Posterior cingulate gyrus (tissue), 11 donors: ENCODE measurements around the gene COL11A1.
"Not testable (repeated sequence)": the region's sequence is repeated elsewhere in the genome, so short reads cannot be mapped to it uniquely, and the experiment has no call there.

Experiments
- DNase-seq, 10 donors: peaks; one replicate each; pipeline versions ENCODE4 v3.0.0 to v3.0.0-alpha.2; 2020 to 2021; ENCODE audit warnings: mixed read lengths in 3 of 10
- intact Hi-C: fragments of 100-400 bp; cut with DNase I; formaldehyde crosslinking; loops from one replicate; pipeline ENCODE4 v1.15.1; 2023

COL11A1 gene

DNA sequence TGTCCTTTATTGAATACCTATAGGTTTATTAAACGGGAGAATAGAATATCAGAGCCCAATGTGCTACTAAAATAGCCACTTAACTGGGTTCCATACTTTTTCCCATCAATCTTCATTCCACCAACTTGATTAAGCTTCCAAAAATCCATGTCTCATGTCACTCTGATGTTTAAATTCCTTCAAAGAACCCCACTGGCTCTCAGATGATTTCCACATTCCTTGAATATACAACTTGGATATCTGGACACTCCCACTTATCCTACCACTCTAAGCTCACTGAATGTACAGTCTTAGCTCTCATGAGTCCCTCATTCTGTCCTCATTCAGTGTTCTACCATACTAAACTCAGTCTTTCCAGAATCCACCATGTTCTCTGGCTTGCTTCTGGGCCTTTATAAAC is 21.1 kb downstream of the COL11A1 start:
- no peak for DNase-seq
- intact Hi-C loops: no loop called here

DNA sequence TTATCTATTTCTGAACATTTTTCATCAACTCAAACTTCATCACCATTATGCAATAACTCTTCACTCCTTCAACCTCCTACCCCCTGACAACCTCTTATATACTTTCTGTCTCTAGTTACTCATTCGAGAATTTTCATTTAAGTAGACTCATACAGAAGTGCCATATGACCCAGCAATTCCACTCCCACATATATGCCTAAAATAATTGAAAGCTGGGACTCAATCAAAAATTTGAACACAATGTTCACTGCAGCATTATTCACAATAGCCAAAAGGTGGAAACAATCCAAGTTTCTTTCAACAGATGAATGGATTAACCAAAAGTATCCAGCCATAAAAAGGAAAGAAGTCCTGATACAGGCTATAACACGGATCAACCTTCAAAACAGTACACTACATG is 24.1 kb downstream of the COL11A1 start:
- DNase-seq: no peak
- intact Hi-C loops: no loop called here

DNA sequence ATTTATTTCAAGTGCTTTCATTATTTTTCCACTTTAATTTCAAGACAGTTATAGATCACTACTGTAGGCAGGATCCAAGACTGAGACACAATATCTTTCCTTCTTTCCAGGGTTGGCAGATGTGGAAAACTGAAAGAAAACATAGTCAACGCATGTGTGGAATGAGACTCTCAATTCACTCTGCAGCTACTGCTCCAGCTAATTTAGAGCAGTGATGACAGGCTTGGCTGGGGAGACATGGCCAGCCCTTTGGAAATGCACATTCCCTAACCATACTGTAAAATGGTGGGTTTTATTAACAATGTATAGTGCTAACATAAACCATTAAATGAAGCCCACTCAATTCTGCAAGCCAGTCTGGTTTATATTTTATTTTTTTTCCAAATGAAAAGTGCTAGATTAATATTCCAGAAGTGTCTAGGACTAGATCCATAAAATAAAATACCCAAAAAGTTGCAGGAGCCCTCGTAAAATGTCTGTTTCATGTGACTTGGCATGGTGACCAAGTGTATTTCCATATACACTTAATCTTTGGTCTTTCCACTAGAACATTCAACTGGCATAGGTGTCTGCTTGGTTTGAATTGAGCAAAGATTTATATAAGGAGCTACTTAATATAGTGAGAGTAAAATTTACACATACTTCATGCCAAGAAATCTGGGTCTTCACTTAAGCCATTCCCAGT is 32.9 kb downstream of the COL11A1 start:
- intact Hi-C loops: no loop called here
- no peak for DNase-seq

DNA sequence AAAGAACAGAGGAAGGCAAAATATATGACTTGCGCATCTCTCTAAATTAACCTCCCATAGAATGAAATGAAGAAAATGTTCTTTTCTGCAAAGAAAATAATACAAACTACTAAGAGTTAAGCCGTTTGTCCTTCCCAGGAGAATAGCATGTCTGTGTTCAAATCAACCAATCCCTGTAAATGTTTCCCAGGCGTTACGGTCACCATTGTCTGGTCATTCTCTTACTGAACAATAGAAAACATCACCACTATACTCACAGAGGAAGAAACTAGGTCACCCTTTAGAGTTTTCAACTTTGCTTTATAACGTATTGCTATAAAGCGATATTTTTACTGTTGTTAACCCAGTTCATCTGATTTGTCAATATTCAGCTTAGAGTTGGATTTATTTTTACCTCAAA is 34.1 kb downstream of the COL11A1 start:
- intact Hi-C loops: no loop called here

DNA sequence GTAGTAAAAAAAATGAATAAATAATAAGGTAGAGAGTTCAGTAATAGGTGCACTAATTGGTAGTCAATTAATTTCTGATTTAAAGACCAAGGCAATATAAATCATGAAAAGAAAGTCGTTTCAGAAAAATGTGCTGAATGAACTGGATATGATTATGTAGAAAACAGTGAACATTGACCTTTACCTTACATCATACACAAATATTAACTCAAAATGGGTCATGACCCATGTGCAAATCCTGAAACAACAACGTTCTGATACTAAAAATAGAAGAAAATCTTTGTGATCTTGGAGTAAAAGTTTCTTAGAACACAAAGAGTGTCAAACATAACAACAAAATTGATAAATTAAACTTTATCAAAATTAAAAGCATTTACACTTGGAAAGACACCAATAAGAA is 39.1 kb downstream of the COL11A1 start:
- no peak for DNase-seq
- intact Hi-C loops: no loop called here

More for the DNA sequence above, 34.1 kb downstream of the COL11A1 start:
- DNase-seq: peak in 3 of 10 donors; percentile 3 to 49 (median 21)

DNA sequence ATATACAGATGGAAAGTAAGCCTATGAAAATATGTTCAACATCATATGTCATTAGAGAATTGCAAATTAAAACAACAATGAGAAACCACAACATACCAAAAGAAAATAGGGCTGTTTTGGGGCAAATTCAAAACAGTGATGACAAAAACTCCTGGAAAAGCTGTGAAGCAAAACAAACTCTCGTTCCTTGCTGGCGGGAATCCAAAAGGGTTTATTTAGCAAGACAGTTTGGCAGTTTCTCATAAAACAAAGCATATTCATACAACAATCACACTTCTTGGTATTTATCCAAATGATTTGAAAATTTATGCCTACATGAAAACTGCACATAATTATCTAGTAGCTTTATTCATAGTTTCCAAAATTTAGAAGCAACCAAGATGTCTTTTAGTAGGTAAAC is 44.4 kb downstream of the COL11A1 start:
- intact Hi-C loops: no loop called here
- DNase-seq: no peak

DNA sequence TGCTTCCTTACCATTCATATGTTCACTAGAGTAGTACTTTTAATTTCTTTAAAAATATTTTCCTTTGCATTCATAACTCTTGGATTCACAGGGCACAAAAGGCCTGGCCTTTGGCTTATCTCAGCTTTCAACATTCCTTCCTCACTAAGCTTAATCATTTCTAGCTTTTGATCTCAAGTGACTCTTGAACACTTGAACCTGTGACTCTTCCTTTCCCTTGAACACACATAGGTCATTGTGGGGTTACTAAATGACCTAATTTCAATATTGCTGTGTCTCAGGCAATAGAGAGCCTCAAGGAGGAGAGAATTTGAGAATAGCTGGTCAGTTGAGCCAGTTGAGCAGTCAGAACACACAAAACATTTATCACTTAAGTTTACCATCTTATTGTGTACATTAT is 49.9 kb downstream of the COL11A1 start:
- DNase-seq: no peak
- intact Hi-C loops: no loop called here

DNA sequence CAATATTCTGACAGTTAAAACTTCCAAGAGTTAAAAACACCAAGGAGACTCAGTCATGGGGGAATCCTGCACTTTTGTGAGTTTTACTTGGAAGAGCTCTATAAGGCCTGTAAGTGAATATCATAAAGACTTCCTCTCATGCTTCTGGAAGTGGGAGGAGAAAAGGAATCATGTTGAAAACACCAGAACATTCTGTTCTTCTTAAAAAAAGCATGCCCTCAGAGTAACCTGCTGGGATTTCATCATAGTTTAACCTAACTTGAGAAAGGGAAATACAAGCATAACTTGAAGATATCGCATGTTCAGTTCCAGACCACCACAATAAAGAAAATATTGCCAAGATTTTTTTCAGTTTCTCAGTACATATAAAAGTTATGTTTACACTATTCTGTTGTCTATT is 51.9 kb downstream of the COL11A1 start:
- intact Hi-C loops: no loop called here
- DNase-seq: no peak

DNA sequence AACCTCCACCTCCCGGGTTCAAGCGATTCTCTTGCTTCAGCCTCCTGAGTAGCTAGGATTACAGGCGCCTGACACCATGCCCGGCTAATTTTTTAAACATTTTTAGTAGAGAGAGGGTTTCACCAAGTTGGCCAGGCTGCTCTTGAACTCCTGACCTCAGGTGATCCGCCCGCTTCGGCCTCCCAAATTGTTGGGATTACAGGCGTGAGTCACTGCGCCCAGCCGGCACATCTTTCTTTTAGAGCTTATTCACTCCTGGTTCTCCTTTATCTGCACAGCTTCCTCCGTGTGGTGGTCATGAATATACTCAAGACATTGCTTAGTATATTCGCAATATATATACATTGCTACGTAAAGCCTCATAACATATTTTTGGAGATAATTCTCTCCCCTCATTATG is 80.2 kb downstream of the COL11A1 start:
- DNase-seq: peak in 3 of 10 donors; percentile 42 to 61 (median 50)
- intact Hi-C loops: not testable (repeated sequence)

DNA sequence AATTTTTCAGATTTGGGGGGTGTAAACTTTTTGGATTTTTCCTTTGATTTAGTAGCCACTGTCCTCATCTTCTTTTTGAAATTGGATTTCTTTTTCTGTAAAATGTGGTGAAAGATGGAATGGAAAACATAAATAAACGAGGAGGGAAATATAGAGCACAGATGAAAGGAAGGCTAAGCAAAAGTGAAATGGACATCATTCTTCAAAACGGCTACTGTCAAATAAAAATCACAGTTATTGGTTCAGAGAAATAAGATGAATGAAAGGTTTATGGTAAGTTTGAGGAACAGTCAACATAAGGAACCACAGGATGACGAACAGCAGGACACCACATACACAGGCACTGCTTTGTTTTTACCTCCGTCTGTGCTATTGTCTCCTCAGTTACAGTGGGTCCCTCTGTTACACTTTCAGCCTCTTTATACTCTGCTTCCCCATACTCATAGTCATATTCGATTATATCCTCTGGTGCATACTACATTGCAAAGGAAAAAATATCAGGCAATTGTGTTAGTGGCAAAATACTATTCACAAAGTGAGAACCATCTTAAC is 82.4 kb downstream of the COL11A1 start:
- DNase-seq: no peak
- intact Hi-C loops: no loop called here

DNA sequence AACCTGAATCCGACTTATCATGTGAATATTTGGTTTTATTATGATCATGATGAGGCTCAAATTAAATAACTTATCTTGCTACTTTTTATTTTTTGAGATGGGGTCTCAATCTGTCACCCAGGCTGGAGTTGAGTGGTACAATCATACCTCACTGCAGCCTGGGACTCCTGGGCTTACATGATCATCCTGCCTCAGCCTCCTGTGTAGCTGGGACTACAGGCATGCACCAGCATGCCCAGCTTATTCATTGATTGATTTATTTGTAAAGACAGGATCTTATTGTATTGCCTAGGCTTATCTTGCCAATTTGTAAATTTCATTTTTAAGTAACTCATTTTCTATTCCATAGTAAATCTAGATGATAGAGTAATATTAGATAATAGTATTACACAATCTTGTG is 84.3 kb downstream of the COL11A1 start:
- DNase-seq: no peak
- intact Hi-C loops: no loop called here

DNA sequence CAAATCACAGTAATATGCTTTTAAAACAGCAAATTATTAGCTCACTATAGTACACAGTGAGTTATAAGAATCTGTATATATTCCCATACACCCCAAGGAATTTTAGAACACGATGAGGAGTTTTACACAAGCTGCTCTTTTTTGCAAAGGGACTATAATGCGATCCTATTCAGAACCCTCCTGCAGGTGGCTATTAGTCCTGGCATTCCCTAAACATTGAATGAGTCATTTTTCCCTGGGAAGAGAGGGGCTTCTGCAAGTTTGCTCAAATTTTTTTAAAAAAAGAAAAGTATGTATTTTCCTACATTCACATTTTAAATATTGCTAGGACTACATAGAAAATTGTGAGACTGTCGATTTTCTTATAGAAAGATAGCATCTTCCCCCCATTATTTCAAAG is 106.3 kb downstream of the COL11A1 start:
- DNase-seq: no peak

DNA sequence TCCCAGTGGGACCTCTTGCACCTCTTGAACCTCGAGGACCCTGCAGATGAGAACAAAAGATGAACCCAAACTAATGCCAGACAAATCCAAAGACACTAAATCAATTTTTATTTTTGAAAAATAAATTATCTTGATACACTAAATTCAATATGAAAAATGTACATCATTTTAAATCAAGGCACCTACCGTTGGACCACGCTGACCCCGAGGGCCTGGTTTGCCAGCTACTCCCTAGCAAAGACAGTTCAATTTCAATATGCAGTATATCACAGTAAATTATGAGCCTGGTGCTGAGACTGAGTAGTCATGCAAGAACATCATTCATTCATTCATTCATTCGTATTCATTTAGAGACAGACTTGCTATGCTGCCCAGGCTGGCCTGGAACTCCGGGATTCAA is 129.4 kb downstream of the COL11A1 start:
- intact Hi-C loops: no loop called here
- DNase-seq: peak in 2 of 10 donors; percentile 57 to 59

More for the DNA sequence above, 106.3 kb downstream of the COL11A1 start:
- intact Hi-C loops: no loop called here

DNA sequence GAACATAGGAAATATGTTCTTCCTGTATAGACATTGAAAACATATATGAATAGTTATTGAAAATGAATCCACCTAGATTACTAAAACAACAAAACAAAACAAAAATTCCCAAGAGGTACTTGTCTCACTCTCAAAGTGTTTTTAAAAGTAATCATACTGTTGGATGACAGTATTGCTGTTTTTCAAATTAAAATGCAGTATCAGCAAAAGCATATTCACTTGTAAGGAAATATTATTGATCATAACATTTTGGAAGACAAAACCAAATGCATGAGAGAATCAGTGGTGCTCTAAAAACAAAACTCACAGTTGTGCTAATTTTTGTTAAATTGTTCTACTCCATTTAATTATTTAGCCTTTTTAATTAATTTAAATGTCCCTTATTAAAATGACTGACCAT is 131.0 kb downstream of the COL11A1 start:
- no peak for DNase-seq
- intact Hi-C loops: no loop called here

DNA sequence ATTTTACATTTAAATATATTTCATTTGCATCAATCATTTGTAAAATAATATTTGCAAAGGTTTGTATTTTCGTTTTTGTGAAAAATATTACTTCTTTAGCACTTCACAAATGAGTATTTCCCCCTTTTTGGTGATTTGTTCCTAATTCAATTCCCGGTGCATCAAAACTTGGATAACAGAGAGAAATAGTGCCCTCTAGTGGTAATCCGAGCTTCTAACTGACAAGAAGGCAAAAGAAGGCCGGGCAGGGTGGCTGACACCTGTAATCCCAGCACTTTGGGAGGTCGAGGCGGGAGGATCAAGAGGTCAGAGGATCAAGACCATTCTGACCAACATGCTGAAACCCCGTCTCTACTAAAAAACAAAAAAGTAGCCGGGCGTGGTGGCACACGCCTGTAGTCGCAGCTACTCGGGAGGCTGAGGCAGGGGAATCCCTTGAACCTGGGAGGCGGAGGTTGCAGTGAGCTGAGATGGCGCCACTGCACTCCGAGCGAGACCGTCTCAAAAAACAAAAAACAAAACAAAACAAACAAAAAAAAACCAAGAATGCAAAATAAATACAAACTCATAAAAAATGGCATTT is 137.7 kb downstream of the COL11A1 start:
- intact Hi-C loops: no loop called here
- DNase-seq: peak in 1 of 10 donors; percentile 55

DNA sequence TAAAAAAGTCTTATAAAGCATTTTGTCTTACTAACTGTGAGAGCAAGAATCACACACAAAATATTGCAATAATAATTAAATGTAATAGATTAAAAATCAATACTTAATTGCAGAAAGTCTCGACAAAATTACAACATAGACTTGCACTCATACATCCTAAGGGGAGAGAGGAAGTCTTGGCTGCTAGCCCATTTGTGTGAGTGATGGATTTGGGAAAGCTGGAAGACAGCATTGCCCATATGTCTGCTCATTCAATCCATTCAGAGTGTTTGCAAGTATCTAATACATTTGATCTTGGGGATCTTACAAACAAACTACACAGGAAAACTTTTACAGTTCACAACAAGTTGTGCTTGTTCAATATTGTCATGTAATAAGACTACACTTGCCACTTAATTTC is 140.5 kb downstream of the COL11A1 start:
- no peak for DNase-seq
- intact Hi-C loops: no loop called here

DNA sequence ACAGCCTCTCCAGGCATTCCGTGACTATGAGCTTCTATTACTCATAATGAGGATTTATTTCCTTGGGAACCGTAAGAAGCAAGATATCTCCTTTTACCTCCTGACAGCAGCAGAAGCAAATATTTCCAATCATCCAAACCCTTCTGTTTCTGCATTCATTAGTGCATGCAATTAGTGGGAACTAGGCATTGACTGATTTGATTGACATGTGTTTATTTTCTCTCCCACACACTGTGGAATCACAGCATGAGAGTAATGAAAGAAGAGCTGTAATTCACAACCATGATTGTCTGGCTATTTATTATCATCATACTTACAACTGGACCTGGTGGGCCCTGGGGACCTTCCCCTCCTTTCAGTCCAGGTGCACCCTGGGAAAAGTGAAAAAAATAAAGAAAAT is 146.8 kb downstream of the COL11A1 start:
- no peak for DNase-seq
- intact Hi-C loops: no loop called here

DNA sequence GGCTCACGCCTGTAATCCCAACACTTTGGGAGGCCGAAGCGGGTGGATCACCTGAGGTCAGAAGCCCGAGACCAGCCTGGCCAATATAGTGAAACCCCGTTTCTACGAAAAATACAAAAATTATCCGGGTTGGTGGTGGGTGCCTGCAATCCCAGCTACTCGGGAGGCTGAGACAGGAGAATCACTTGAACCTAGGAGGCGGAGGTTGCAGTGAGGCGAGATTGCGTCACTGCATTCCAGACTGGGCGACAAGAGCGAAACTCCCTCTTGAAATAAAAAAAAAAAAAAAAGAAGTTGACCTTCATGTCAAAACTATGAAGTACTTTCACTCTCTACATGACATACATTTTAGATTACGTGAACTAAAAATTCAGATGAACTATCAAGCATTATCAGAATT is 153.7 kb downstream of the COL11A1 start:
- DNase-seq: no peak
- intact Hi-C loops: no loop called here

DNA sequence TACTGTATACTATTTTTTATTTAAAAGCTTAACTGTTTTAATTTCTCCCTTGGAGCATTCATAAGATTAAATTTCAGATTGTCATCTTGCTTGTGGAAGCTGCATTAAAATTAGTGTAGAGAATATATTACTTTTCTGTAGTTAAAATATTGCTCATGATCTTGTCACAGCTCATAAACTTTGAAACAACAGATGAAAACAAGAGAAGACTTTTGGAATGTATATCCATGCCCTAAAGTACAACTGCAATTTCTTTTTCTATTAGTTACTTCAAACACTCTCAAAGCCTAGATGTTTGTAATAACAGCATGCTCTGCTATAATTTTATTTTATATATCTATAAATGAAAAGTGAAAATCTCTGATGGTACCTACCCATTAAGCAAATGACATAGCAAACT is 155.9 kb downstream of the COL11A1 start:
- DNase-seq: no peak
- intact Hi-C loops: no loop called here

DNA sequence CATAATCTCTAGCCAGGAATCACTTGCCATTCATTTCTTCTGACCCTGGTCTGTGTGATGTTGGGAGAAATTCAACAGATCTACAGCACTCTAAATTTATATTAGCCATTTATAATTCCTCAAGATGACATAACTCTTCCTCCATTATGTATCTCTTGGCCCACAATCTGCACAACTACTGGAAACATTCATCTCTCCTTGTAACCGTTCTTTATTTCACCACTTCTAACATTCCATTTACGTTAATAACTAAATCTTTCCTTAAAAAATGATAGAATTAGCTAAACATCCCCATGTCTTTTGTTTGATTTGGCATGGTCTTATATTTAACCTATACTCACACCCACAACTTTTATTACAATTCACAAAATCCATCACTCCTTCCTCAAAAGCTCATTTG is 166.0 kb downstream of the COL11A1 start:
- no peak for DNase-seq
- intact Hi-C loops: no loop called here

DNA sequence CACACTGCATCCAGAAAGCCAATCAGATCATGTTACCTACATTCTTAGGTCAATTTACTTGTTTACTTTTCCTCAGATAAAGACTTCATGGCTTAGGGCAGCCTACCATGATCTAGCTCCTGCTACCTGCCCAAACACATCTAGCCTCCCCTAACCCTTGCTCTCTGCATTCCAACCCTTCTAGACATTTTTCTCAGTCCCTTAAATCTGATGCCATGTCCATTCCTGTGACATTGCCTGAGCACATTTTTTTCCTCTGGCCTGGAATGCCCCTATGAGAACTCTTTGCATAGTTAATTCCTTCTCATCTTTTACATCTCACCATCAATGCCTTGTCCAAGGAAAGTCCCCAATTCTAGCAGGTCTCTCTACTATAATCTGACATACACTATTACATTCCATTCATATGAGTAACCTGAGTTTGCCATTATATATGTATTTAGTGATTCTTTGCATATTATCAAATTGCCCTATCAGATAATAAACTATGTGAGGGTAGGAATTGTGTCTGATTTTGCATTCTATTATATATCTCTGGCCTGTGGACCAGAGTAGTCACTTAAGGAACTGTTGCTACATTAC is 166.9 kb downstream of the COL11A1 start:
- intact Hi-C loops: no loop called here
- DNase-seq: no peak

DNA sequence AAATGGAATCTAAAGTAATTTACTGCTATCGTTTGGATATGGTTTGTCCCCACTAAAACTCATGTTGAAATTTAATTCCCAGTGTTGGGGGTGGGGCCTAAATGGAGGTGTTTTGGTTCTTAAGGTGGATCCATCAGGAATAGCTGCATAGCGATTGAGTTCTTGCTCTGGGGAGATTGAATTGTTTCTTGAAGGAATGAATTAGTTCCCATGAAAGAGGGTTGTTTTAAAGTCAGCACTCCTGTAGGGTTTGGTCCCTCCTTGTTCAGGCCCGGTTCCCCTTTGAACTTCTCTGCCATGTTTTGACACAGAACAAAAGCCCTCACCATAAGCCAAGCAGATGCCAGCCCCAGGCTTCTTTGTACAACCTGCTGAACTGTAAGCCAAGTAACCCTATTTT is 170.9 kb downstream of the COL11A1 start:
- intact Hi-C loops: no loop called here
- DNase-seq: no peak
